Natural killer cell (primary cell): ENCODE measurements around the gene AKR1B15. TPM values are rescaled to one million over a fixed set of nuclear protein-coding genes. Genes with fewer than 3 reads are reported as not detected.

Experiments
- ATAC-seq, 3 donors: fragments of 150-1000 bp in 2 of 3; fragments of 200-7000 bp in 1 of 3; cut with Tn5 transposase; 1 replicate in 1 of 3; 2 replicates in 2 of 3; pipeline ENCODE4 v1.10.0; 2021; ENCODE audit warnings: mild to moderate bottlenecking in 2 of 3, moderate library complexity in 2 of 3
- DNase-seq, 2 donors: peaks; one replicate each; pipeline versions ENCODE4 v3.0.0 to v3.0.0-alpha.2; 2013 to 2021; ENCODE audit warnings: mixed read lengths in 1 of 2
- H3K27ac ChIP-seq: one replicate; pipeline ENCODE4 v1.5.1; 2013; ENCODE audit warnings: mild to moderate bottlenecking, low read length
- H3K27me3 ChIP-seq: one replicate; pipeline ENCODE4 v1.6.1; 2013; ENCODE audit warnings: low read length; ENCODE audit not compliant: control insufficient read depth, insufficient read depth
- H3K36me3 ChIP-seq: one replicate; pipeline ENCODE4 v1.6.1; 2013; ENCODE audit warnings: low read length; ENCODE audit not compliant: control insufficient read depth, insufficient read depth
- H3K4me1 ChIP-seq: one replicate; pipeline ENCODE4 v1.6.1; 2013; ENCODE audit warnings: low read length; ENCODE audit not compliant: control insufficient read depth, insufficient read depth
- H3K4me3 ChIP-seq: one replicate; pipeline ENCODE4 v1.5.1; 2013; ENCODE audit warnings: low read length
- H3K9me3 ChIP-seq: one replicate; pipeline ENCODE4 v1.6.1; 2013; ENCODE audit warnings: low read length; ENCODE audit not compliant: control insufficient read depth, insufficient read depth
- H3K27ac Mint-ChIP-seq, 2 donors: one replicate each; pipeline ENCODE4 v1.8.0; 2022; ENCODE audit warnings: mild to moderate bottlenecking in 2 of 2, mixed read lengths in 2 of 2, moderate library complexity in 1 of 2
- H3K27me3 Mint-ChIP-seq, 2 donors: one replicate each; pipeline ENCODE4 v1.8.0; 2022; ENCODE audit warnings: low read depth in 2 of 2, mixed read lengths in 2 of 2
- H3K36me3 Mint-ChIP-seq: one replicate; pipeline ENCODE4 v1.8.0; 2022; ENCODE audit warnings: mixed read lengths
- H3K4me1 Mint-ChIP-seq, 2 donors: one replicate each; pipeline ENCODE4 v1.8.0; 2022; ENCODE audit warnings: mixed read lengths in 2 of 2
- H3K4me3 Mint-ChIP-seq: one replicate; pipeline ENCODE4 v1.8.0; 2022; ENCODE audit warnings: mild to moderate bottlenecking, moderate library complexity, mixed read lengths
- H3K9me3 Mint-ChIP-seq, 2 donors: one replicate each; pipeline ENCODE4 v1.8.0; 2022; ENCODE audit warnings: mixed read lengths in 2 of 2
- CTCF ChIP-seq: fragments of 200-600 bp; IDR thresholded peaks from one replicate; pipeline ENCODE4 v1.8.0; 2022; ENCODE audit warnings: antibody characterized with exemption
- WGBS: methylation state at CpG from one replicate; pipeline ENCODE4 v1.1.7; 2013; ENCODE audit warnings: missing lambda C conversion rate; ENCODE audit not compliant: insufficient coverage; 5-methylcytosine and 5-hydroxymethylcytosine counted together
- intact Hi-C: fragments of 100-400 bp; cut with micrococcal nuclease; formaldehyde crosslinking; loops from one replicate; pipeline ENCODE4 v1.14.2; 2022
- total RNA-seq, 4 donors: library from RNA; stranded (reverse); fragments of 120-200 nt in 1 of 4; gene quantifications; one replicate each; pipeline versions ENCODE4 v1.2.3 to v1.2.4, GENCODE V29; 2013 to 2022

The AKR1B15 gene
- total RNA-seq, 3 donors from 2014 or later (not counting 1 experiment from before 2014, with no cell fraction given) = not detected

- no peak overlapping the region for H3K4me3 Mint-ChIP-seq
- peaks cover 0 to under 1% of the 10 kb centered on the region in 2 donors for H3K4me1 Mint-ChIP-seq
- Histone ChIP-seq H3K36me3 (no peaks in the 10 kb centered on the region), H3K9me3 (no peaks in the 10 kb centered on the region), H3K27me3 (no peaks in the 10 kb centered on the region), H3K4me3 (no peak overlapping the region), H3K27ac (no peak overlapping the region), H3K4me1 (peaks cover under 1% of the 10 kb centered on the region)
- H3K27me3 Mint-ChIP-seq = peaks cover 16 to 38% of the 10 kb centered on the region in 2 donors
- no peak for DNase-seq
- H3K36me3 Mint-ChIP-seq = no peaks in the 10 kb centered on the region
- TF ChIP-seq CTCF = no peak
- H3K27ac Mint-ChIP-seq = no peak overlapping the region
- intact Hi-C loops = no loop called here
- H3K9me3 Mint-ChIP-seq = no peaks in the 10 kb centered on the region
- no peak for ATAC-seq
- 71% methylated on average over 8 of the region's 8 CpGs for WGBS
These were observed 6.6 kb upstream of the AKR1B15 start for GRCh38 chr7:134542195-134542771.

- ATAC-seq (no peak), DNase-seq (no peak)
- Histone ChIP-seq H3K27ac (no peak overlapping the region), H3K4me1 (peaks cover 4% of the 10 kb centered on the region), H3K4me3 (no peak overlapping the region), H3K27me3 (no peaks in the 10 kb centered on the region), H3K36me3 (no peaks in the 10 kb centered on the region), H3K9me3 (no peaks in the 10 kb centered on the region)
- no peak overlapping the region for H3K27ac Mint-ChIP-seq
- no peak for TF ChIP-seq CTCF
- WGBS = 88% methylated on average over 4 of the region's 4 CpGs
- peaks cover 0 to 5% of the 10 kb centered on the region in 2 donors for H3K4me1 Mint-ChIP-seq
- no peaks in the 10 kb centered on the region for H3K9me3 Mint-ChIP-seq
- no peak overlapping the region for H3K4me3 Mint-ChIP-seq
- intact Hi-C loops = no loop called here
- H3K27me3 Mint-ChIP-seq = peaks cover 17 to 31% of the 10 kb centered on the region in 2 donors
- no peaks in the 10 kb centered on the region for H3K36me3 Mint-ChIP-seq
These were observed 3.5 kb upstream of the AKR1B15 start for GRCh38 chr7:134545380-134545779.

GRCh38 chr7:134545918-134546317, 3.0 kb upstream of the AKR1B15 start:
- peaks cover 4% of the 10 kb centered on the region for H3K4me1 ChIP-seq
- H3K27ac Mint-ChIP-seq = no peak overlapping the region
- H3K4me3 ChIP-seq = no peak overlapping the region
- no peak for TF ChIP-seq CTCF
- peaks cover 17 to 37% of the 10 kb centered on the region in 2 donors for H3K27me3 Mint-ChIP-seq
- no peak overlapping the region for H3K4me3 Mint-ChIP-seq
- intact Hi-C loops = no loop called here
- DNase-seq (no peak), ATAC-seq (no peak)
- no peaks in the 10 kb centered on the region for H3K36me3 ChIP-seq
- H3K36me3 Mint-ChIP-seq = no peaks in the 10 kb centered on the region
- no peaks in the 10 kb centered on the region for H3K9me3 Mint-ChIP-seq
- H3K4me1 Mint-ChIP-seq = peaks cover 0 to 5% of the 10 kb centered on the region in 2 donors
- no peaks in the 10 kb centered on the region for H3K9me3 ChIP-seq
- no peaks in the 10 kb centered on the region for H3K27me3 ChIP-seq
- 91% methylated on average over 3 of the region's 3 CpGs for WGBS
- H3K27ac ChIP-seq = no peak overlapping the region

GRCh38 chr7:134546955-134547354, 2.0 kb upstream of the AKR1B15 start:
- TF ChIP-seq CTCF = no peak
- Histone ChIP-seq H3K4me3 (no peak overlapping the region), H3K4me1 (peaks cover 4% of the 10 kb centered on the region), H3K27ac (no peak overlapping the region), H3K9me3 (no peaks in the 10 kb centered on the region), H3K27me3 (no peaks in the 10 kb centered on the region), H3K36me3 (no peaks in the 10 kb centered on the region)
- no peaks in the 10 kb centered on the region for H3K9me3 Mint-ChIP-seq
- no peak for DNase-seq
- H3K4me1 Mint-ChIP-seq = peaks cover 0 to 5% of the 10 kb centered on the region in 2 donors
- WGBS = no CpG with 5 or more reads among the region's 1 CpG
- ATAC-seq = no peak
- no peak overlapping the region for H3K27ac Mint-ChIP-seq
- H3K36me3 Mint-ChIP-seq = no peaks in the 10 kb centered on the region
- intact Hi-C loops = loop anchor here (1.0 kb wide), 1 partner anchor 115 kb away; no protein-coding TSS in a partner anchor
- H3K27me3 Mint-ChIP-seq = peaks cover 20 to 43% of the 10 kb centered on the region in 2 donors
- H3K4me3 Mint-ChIP-seq = no peak overlapping the region
